Calu3 (cell line): Measurements from ENCODE around the gene TMEM132D. TPM values are rescaled to one million over a fixed set of nuclear protein-coding genes. Genes with fewer than 3 reads are reported as not detected.

Experiments used
- BruUV-seq: library from RNA; stranded (reverse); fragments of 400-500 nt; replicated peaks from 2 replicates; lab custom pipeline; 2021; lab: Mats Ljungman, UMichigan
- CTCF ChIA-PET: fragments of 300-600 bp; sonication (Branson Sonifier 250); formaldehyde crosslinking; loops from one replicate; lab custom pipeline; 2022; ENCODE audit warnings: antibody characterized with exemption; lab: Charles Lee
- DNase-seq: peaks from one replicate; pipeline ENCODE4 v3.0.0; 2022
- H3K27ac Mint-ChIP-seq: one replicate; pipeline ENCODE4 v1.8.0; 2022; ENCODE audit warnings: mixed read lengths; ENCODE audit not compliant: unreplicated experiment
- H3K27me3 Mint-ChIP-seq: one replicate; pipeline ENCODE4 v1.8.0; 2022; ENCODE audit warnings: mixed read lengths; ENCODE audit not compliant: unreplicated experiment
- H3K36me3 Mint-ChIP-seq: one replicate; pipeline ENCODE4 v1.8.0; 2022; ENCODE audit warnings: mild to moderate bottlenecking, moderate library complexity, mixed read lengths; ENCODE audit not compliant: insufficient read depth, unreplicated experiment
- H3K4me1 Mint-ChIP-seq: one replicate; pipeline ENCODE4 v1.8.0; 2022; ENCODE audit warnings: mild to moderate bottlenecking, low read depth, mixed read lengths; ENCODE audit not compliant: unreplicated experiment
- H3K4me3 Mint-ChIP-seq: one replicate; pipeline ENCODE4 v1.8.0; 2022; ENCODE audit warnings: mild to moderate bottlenecking, low read depth, moderate library complexity, mixed read lengths; ENCODE audit not compliant: unreplicated experiment
- H3K9me3 Mint-ChIP-seq: one replicate; pipeline ENCODE4 v1.8.0; 2022; ENCODE audit warnings: low read depth, mixed read lengths; ENCODE audit not compliant: unreplicated experiment
- intact Hi-C: fragments of 100-400 bp; cut with micrococcal nuclease; formaldehyde crosslinking; loops from one replicate; pipeline ENCODE4 v1.10.0; 2022; ENCODE audit not compliant: unreplicated experiment
- total RNA-seq: library from RNA; stranded (reverse); gene quantifications from 2 replicates; pipeline ENCODE4 v1.2.3, GENCODE V29; 2022
- TF ChIP-seq, protein P1 (sequence below): fragments of 200-600 bp; IDR thresholded peaks from one replicate; pipeline ENCODE4 v1.8.0; 2022; ENCODE audit warnings: antibody characterized with exemption; ENCODE audit not compliant: unreplicated experiment

Gene TMEM132D
- total RNA-seq, 1 experiment from 2014 or later = not detected

DNA sequence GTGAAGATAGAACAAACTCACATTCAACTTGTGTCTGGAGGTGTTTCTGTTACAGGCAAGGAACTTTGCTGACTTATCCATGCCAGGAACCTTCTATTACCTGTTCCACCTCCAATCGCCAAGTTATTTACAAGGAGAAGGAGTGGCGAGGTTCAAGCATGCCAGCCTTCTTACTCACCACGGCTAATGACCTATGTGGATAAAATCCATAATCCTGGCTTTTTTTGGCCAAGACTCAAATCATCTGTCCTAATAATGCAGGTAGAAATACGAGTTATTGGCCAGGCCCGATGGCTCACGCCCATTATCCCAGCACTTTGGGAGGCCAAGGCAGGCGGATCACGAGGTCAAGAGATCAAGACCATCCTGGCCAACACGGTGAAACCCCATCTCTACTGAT is 241.6 kb downstream of the TMEM132D start:
- Mint-ChIP-seq H3K4me3 (no peak overlapping the region), H3K4me1 (no peaks in the 10 kb centered on the region), H3K27me3 (no peaks in the 10 kb centered on the region), H3K9me3 (peaks cover 9% of the 10 kb centered on the region), H3K36me3 (no peaks in the 10 kb centered on the region), H3K27ac (no peak overlapping the region)
- BruUV-seq = no TSS peak
- CTCF ChIA-PET = no interaction called here
- intact Hi-C loops = no loop called here
- no peak for DNase-seq
- TF ChIP-seq, protein P1, sequence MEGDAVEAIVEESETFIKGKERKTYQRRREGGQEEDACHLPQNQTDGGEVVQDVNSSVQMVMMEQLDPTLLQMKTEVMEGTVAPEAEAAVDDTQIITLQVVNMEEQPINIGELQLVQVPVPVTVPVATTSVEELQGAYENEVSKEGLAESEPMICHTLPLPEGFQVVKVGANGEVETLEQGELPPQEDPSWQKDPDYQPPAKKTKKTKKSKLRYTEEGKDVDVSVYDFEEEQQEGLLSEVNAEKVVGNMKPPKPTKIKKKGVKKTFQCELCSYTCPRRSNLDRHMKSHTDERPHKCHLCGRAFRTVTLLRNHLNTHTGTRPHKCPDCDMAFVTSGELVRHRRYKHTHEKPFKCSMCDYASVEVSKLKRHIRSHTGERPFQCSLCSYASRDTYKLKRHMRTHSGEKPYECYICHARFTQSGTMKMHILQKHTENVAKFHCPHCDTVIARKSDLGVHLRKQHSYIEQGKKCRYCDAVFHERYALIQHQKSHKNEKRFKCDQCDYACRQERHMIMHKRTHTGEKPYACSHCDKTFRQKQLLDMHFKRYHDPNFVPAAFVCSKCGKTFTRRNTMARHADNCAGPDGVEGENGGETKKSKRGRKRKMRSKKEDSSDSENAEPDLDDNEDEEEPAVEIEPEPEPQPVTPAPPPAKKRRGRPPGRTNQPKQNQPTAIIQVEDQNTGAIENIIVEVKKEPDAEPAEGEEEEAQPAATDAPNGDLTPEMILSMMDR = no peak

DNA sequence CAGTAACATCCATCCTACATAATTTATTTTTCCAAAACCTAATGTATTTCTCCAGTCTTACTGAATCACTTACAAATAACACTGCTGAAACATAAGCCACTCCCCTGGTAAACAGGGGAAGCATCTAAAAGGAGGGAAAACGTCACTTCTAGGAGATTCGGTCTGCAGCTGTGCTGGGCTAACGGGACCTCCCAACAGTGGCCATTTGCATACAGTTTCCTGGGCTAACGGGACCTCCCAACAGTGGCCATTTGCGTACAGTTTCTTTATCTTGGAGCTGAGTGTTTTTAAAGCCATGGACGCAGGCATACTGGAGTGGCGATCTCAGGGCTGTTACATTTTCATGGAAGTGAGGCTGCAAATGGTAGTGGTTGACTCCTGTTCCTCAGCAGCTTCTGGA is 242.9 kb downstream of the TMEM132D start:
- CTCF ChIA-PET = no interaction called here
- TF ChIP-seq, protein P1 = no peak
- DNase-seq = no peak
- no TSS peak for BruUV-seq
- intact Hi-C loops = no loop called here
- Mint-ChIP-seq H3K4me3 (no peak overlapping the region), H3K36me3 (no peaks in the 10 kb centered on the region), H3K27me3 (no peaks in the 10 kb centered on the region), H3K4me1 (no peaks in the 10 kb centered on the region), H3K9me3 (peaks cover 8% of the 10 kb centered on the region), H3K27ac (no peak overlapping the region)

DNA sequence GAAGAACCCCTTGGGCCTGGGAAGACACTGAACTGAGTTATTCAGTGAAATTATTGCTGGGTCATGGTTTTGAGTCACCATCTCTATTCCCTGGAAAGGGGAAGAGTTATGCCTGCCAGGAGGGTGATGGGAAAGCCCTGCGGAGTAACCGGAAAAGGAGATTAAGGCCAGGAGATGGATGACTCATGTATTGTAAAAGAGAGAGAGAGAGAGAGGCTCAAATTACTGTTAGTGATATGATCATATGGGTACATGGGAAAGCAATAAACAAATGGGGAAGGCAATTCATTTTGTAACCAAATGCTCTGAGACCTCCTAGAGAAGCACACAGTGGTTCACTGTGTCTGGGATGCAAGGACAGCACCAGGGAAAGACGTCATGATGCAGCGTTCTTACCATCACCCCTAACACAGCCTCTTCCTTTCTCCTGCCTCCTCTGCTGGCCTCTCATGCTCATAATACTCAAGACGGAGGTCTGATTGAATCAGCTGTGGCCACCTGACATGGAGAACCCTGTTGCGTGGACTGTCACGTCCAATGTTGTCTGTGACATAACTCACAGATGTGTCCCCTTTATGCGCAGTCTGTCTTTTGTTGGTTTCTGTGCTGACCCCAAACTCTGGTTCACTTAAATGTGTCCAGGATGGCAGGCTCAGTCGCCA is 243.7 kb downstream of the TMEM132D start:
- no peak for DNase-seq
- TF ChIP-seq, protein P1 = no peak
- Mint-ChIP-seq H3K4me1 (no peaks in the 10 kb centered on the region), H3K9me3 (peaks cover 8% of the 10 kb centered on the region), H3K4me3 (no peak overlapping the region), H3K27me3 (no peaks in the 10 kb centered on the region), H3K27ac (no peak overlapping the region), H3K36me3 (no peaks in the 10 kb centered on the region)
- CTCF ChIA-PET = no interaction called here
- no TSS peak for BruUV-seq
- intact Hi-C loops = no loop called here

DNA sequence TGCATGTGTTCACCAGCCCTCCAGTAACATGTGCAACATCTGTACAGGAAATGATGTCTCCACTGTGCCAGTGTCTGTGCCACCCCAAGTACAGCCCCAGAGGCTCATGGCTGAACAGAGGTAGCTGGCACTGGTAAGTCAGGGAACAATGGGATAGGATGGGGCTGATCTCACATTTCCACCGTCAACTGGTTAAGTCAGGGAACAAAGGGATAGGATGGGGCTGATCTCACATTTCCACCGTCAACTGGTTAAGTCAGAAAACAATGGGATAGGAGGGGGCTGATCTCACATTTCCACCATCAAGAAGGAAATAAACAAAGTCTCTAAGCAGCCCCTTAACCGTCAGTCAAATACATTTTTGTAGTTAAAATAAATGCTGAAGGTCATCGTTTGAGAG is 246.6 kb downstream of the TMEM132D start:
- H3K4me1 Mint-ChIP-seq = no peaks in the 10 kb centered on the region
- H3K4me3 Mint-ChIP-seq = no peak overlapping the region
- no peak for DNase-seq
- BruUV-seq = no TSS peak
- H3K9me3 Mint-ChIP-seq = peaks cover 23% of the 10 kb centered on the region
- H3K27me3 Mint-ChIP-seq = no peaks in the 10 kb centered on the region
- intact Hi-C loops = no loop called here
- TF ChIP-seq, protein P1 = no peak
- H3K27ac Mint-ChIP-seq = no peak overlapping the region
- H3K36me3 Mint-ChIP-seq = no peaks in the 10 kb centered on the region
- CTCF ChIA-PET = no interaction called here
